Heart left ventricle (tissue), 16 donors: ENCODE measurements around the gene ABCC6. TPM values are rescaled to one million over a fixed set of nuclear protein-coding genes. Genes with fewer than 3 reads are reported as not detected.

ENCODE experiments used
- ATAC-seq, 4 donors: fragments of 200-7000 bp; cut with Tn5 transposase; one replicate each; pipeline ENCODE4 v1.9.1; 2020 to 2022; ENCODE audit warnings: moderate library complexity in 4 of 4, mild to moderate bottlenecking in 3 of 4, moderate number of reproducible peaks in 1 of 4
- DNase-seq, 5 donors: peaks; one replicate each; pipeline ENCODE4 v3.0.0-alpha.2; 2020
- H3K27ac ChIP-seq, 12 donors: fragments of 200-600 bp; sonication (generic) in 4 of 12; one replicate each; pipeline versions ENCODE4 v1.5.0 to v1.8.0; 2016 to 2022; ENCODE audit warnings: mild to moderate bottlenecking in 2 of 12
- H3K27me3 ChIP-seq, 9 donors: fragments of 200-600 bp; sonication (generic) in 2 of 9; one replicate each; pipeline versions ENCODE4 v1.5.1 to v1.8.0; 2016 to 2022; ENCODE audit warnings: mild to moderate bottlenecking in 3 of 9
- H3K36me3 ChIP-seq, 9 donors: fragments of 200-600 bp; sonication (generic) in 2 of 9; one replicate each; pipeline versions ENCODE4 v1.5.0 to v1.8.0; 2018 to 2022; ENCODE audit warnings: mild to moderate bottlenecking in 2 of 9
- H3K4me1 ChIP-seq, 12 donors: fragments of 200-600 bp; sonication (generic) in 4 of 12; one replicate each; pipeline versions ENCODE4 v1.5.0 to v1.8.0; 2016 to 2022; ENCODE audit warnings: mild to moderate bottlenecking in 3 of 12
- H3K4me3 ChIP-seq, 12 donors: fragments of 200-600 bp; sonication (generic) in 4 of 12; one replicate each; pipeline versions ENCODE4 v1.5.0 to v1.8.0; 2017 to 2022; ENCODE audit warnings: mild to moderate bottlenecking in 9 of 12, moderate library complexity in 4 of 12
- H3K9me3 ChIP-seq, 12 donors: fragments of 200-600 bp; sonication (generic) in 4 of 12; one replicate each; pipeline versions ENCODE4 v1.5.0 to v1.8.0; 2016 to 2022; ENCODE audit warnings: mild to moderate bottlenecking in 1 of 12
- POLR2A ChIP-seq, 2 donors: fragments of 450-650 bp; IDR thresholded peaks; one replicate each; pipeline ENCODE4 v1.6.1; 2017; ENCODE audit warnings: antibody characterized with exemption in 2 of 2, mild to moderate bottlenecking in 2 of 2, moderate library complexity in 2 of 2
- WGBS, 4 donors: extraction: QIAGEN DNeasy Blood & Tissue Kit in 2 of 4; methylation state at CpG; one replicate each; pipeline versions ENCODE4 v1.1.5 to v1.1.7; 2013 to 2018; 5-methylcytosine and 5-hydroxymethylcytosine counted together
- intact Hi-C, 10 donors: fragments of 100-400 bp; cut with DNase I; formaldehyde crosslinking; loops; one replicate each; pipeline versions ENCODE4 v1.11.1 to v1.14.2; 2022
- polyA plus RNA-seq, 2 donors: library from polyadenylated mRNA; stranded (reverse); fragments of 200-250 nt; gene quantifications; one replicate each; pipeline ENCODE4 v1.2.3, GENCODE V29; 2013
- total RNA-seq, 9 donors: library from RNA; depleted of rRNA in 2 of 9; stranded (reverse); fragments of >200 nt in 2 of 9; fragmentation: NEBNext Ultra II Directional in 3 of 9; extraction: Animal tissue kit (Norgen Biotek cat#: 25700) in 3 of 9; gene quantifications; one replicate each; pipeline versions ENCODE4 v1.1.0 to v1.2.4, GENCODE V29; 2016 to 2023
- TF ChIP-seq, protein P1 (sequence below), 12 donors: fragments of 200-600 bp; sonication (generic) in 4 of 12; IDR thresholded peaks; one replicate each; pipeline versions ENCODE4 v1.5.0 to v1.8.0; 2018 to 2022; ENCODE audit warnings: antibody characterized with exemption in 12 of 12, mild to moderate bottlenecking in 5 of 12
- donor health status: ischemic (EF 13 %, LVEDD 7.1; RV severe dilation, severe dysfunction).
- donor health status: healthy with polysubstance abuse.
- donor health status: DM: no; HTN: yes; CAD: no.
- donor health status: DM: no; HTN: no; CAD: no.
- donor health status: ischemic (EF 25% LVEDD 6.9; RV normal size, moderate dysfunction).
- donor health status: ischemic (EF 25% LVEDD 5.7; RV mildly dilated, moderate dysfunction).
- donor health status: healthy.
- donor health status: DM: yes; HTN: yes; CAD: no.
- donor health status: ischemic (EF 35%, LVEDD 5.7; RV mildly dilated, moderate dysfunction).
- donor health status: nonischemic (EF 11% LVEDD 7.7; RV severe dilation, severe dysfunction).
- donor health status: DM: yes; HTN: yes; CAD: no.
- donor health status: PGD.
- donor health status: ischemic (EF 29% LVEDD 5.4; RV normal size, mild dysfunction).
- donor health status: nonischemic (EF 23%, LVEDD 6.1; RV moderate dilation, normal function).

Gene ABCC6
- total and polyA plus RNA-seq, 11 donors = 0.14 to 3.8 (median 1.3) TPM; not detected in 3

DNA sequence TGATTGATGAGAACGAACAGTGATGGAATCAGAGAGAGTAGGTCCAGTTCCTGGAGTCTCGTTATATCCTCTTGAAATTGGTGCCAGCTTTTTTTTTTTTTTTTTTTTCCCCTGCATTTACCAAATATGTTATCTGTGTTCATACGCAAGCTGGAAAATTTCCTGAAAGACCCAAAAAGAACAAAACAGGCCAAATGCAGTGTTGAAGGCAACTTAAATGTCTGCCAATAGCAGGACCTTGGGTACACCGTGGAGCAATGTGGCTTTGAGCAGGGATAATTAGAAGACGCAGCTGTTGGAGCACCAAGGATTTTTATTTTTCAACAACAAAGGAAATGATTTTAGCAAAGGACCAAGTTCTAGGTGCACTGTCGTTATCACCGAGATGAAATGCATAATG, 105.0 kb downstream of the ABCC6 start:
- peaks cover 0 to 86% (median 62%) of the 10 kb centered on the region in 9 donors for H3K36me3 ChIP-seq
- intact Hi-C loops = loop anchor here in 1 of 10 donors (10.0 kb wide), 1 partner anchor 64 kb away; no protein-coding TSS in a partner anchor
- no peak overlapping the region for H3K27ac ChIP-seq
- H3K27me3 ChIP-seq = no peaks in the 10 kb centered on the region
- H3K4me3 ChIP-seq = no peak overlapping the region
- ATAC-seq = no peak
- TF ChIP-seq POLR2A (IDR thresholded peaks at IDR 0.05) = no peak
- TF ChIP-seq, protein P1, sequence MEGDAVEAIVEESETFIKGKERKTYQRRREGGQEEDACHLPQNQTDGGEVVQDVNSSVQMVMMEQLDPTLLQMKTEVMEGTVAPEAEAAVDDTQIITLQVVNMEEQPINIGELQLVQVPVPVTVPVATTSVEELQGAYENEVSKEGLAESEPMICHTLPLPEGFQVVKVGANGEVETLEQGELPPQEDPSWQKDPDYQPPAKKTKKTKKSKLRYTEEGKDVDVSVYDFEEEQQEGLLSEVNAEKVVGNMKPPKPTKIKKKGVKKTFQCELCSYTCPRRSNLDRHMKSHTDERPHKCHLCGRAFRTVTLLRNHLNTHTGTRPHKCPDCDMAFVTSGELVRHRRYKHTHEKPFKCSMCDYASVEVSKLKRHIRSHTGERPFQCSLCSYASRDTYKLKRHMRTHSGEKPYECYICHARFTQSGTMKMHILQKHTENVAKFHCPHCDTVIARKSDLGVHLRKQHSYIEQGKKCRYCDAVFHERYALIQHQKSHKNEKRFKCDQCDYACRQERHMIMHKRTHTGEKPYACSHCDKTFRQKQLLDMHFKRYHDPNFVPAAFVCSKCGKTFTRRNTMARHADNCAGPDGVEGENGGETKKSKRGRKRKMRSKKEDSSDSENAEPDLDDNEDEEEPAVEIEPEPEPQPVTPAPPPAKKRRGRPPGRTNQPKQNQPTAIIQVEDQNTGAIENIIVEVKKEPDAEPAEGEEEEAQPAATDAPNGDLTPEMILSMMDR (IDR thresholded peaks at IDR 0.05) = no peak
- H3K9me3 ChIP-seq = peaks cover 0 to 18% (median 6%) of the 10 kb centered on the region in 12 donors
- peaks cover 0 to 16% (median 11%) of the 10 kb centered on the region in 12 donors for H3K4me1 ChIP-seq
- 95 to 97% (median 96%) methylated on average over 7 of the region's 7 CpGs for WGBS, 4 donors
- no peak for DNase-seq

DNA sequence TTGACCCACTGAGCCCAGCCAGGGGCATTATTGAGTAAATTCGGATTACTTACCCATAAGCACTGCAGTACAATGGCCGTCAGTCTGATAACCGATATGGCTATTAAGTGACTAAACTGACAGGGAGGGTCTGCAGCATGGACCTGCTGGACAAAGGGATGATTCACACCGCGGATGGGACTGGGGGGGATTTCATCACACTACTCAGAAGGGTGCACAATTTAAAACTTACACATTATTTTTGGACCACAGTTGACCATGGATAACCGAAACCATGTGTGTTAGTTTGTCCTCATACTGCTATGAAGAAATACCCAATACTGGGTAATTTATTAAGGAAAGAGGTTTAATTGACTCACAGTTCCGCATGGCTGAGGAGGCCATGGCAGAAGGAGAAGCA, 106.5 kb downstream of the ABCC6 start:
- Histone ChIP-seq H3K27me3 (no peaks in the 10 kb centered on the region), H3K4me3 (no peak overlapping the region), H3K4me1 (peaks cover 0 to 16% (median 11%) of the 10 kb centered on the region in 12 donors), H3K27ac (no peak overlapping the region), H3K36me3 (peaks cover 2 to 86% (median 62%) of the 10 kb centered on the region in 9 donors), H3K9me3 (peaks cover 0 to 18% (median 6%) of the 10 kb centered on the region in 12 donors)
- ATAC-seq (no peak), DNase-seq (no peak)
- TF ChIP-seq POLR2A (IDR thresholded peaks at IDR 0.05) = no peak
- TF ChIP-seq, protein P1 (IDR thresholded peaks at IDR 0.05) = no peak
- 98 to 99% (median 98%) methylated on average over 7 of the region's 7 CpGs for WGBS, 4 donors
- intact Hi-C loops = loop anchor here in 1 of 10 donors (10.0 kb wide), 1 partner anchor 62 kb away; no protein-coding TSS in a partner anchor

DNA sequence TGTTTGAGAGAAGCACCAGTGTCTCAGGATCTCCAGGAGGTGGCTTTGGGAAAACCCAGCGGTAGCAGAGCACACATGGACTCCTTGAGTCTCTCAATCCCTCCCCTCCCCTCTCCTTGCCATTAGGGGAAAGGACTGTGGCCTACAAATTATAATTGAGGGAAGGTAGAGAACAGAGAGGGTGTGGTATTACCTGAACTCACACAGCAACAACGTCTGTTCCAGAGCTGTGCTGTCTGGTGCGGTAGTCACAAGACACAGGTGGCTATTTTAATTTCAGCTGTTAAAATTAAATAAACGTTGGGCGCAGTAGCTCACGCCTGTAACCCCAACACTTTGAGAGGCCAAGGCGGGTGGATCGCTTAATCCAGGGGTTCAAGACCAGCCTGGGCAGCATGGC, 110.2 kb downstream of the ABCC6 start:
- Histone ChIP-seq H3K27me3 (no peaks in the 10 kb centered on the region), H3K9me3 (peaks cover 0 to 7% (median 3%) of the 10 kb centered on the region in 12 donors), H3K4me3 (no peak overlapping the region), H3K4me1 (no peaks in the 10 kb centered on the region), H3K27ac (no peak overlapping the region), H3K36me3 (peaks cover 2 to 98% (median 81%) of the 10 kb centered on the region in 9 donors)
- intact Hi-C loops = loop anchor here in 1 of 10 donors (10.0 kb wide), 1 partner anchor 58 kb away; no protein-coding TSS in a partner anchor
- ATAC-seq = no peak
- no peak for DNase-seq
- TF ChIP-seq, protein P1 (IDR thresholded peaks at IDR 0.05) = no peak
- no peak for TF ChIP-seq POLR2A (IDR thresholded peaks at IDR 0.05)
- 92 to 96% (median 95%) methylated on average over 8 of the region's 8 CpGs for WGBS, 4 donors

DNA sequence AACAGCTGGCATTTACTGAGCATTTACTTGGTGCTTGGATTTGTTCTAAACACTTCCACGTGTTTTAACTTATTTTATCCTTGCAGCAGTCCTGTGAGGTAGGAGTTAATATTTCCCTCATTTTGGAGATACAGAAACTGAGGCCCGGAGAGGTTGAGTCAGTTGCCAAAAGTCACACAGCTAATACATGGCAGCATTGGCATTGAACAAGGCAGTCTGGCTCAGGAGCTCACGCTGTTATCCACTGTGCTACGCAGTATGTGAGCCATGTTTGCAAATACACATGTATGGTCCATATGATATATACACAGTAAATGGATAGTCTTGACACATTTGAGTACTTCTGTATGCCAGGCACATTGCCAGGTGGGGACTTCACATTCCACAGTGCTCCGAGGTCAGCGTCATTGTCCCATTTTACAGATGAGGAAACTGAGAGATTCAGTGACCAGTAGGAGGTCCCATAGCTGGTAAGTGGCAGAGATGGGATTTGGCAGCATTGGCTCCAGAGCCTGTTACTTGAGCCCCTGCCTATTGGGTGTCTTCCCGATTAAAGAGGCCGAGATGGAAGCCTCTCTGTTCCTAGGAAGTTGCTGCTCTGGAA, 110.7 kb downstream of the ABCC6 start:
- WGBS, 4 donors = 81 to 86% (median 85%) methylated on average over 8 of the region's 8 CpGs
- DNase-seq (no peak), ATAC-seq (no peak)
- Histone ChIP-seq H3K4me3 (no peak overlapping the region), H3K36me3 (peaks cover 2 to 94% (median 85%) of the 10 kb centered on the region in 9 donors), H3K27me3 (no peaks in the 10 kb centered on the region), H3K27ac (no peak overlapping the region), H3K9me3 (peaks cover 0 to 2% (median 0%) of the 10 kb centered on the region in 12 donors), H3K4me1 (no peaks in the 10 kb centered on the region)
- TF ChIP-seq, protein P1 (IDR thresholded peaks at IDR 0.05) = no peak
- TF ChIP-seq POLR2A (IDR thresholded peaks at IDR 0.05) = no peak
- intact Hi-C loops = loop anchor here in 1 of 10 donors (10.0 kb wide), 1 partner anchor 58 kb away; no protein-coding TSS in a partner anchor
